G401 (cell line): ENCODE data around the gene NUFIP1. TPM values are rescaled to one million over a fixed set of nuclear protein-coding genes. Genes with fewer than 3 reads are reported as not detected.
"Not testable (repeated sequence)": the region's sequence is repeated elsewhere in the genome, so short reads cannot be mapped to it uniquely, and the experiment has no call there.

ENCODE experiments used
- DNase-seq: peaks from one replicate; pipeline ENCODE4 v3.0.0-alpha.2; 2015; ENCODE audit warnings: low spot score
- in situ Hi-C: cut with HindIII; loops from 2 replicates; pipeline ENCODE4 v1.10.0; 2016; ENCODE audit warnings: low sequenced_read_pairs, mixed read lengths
- total RNA-seq: library from RNA; depleted of rRNA; stranded (reverse); fragments of >200 nt; shearing (Covaris generic); gene quantifications from 2 replicates; pipeline ENCODE4 v1.2.3, GENCODE V29; 2014

NUFIP1 gene
- total RNA-seq, 1 experiment from 2014 or later = 10.1 TPM

GRCh38 chr13:44927968-44928367 is 61.3 kb downstream of the NUFIP1 start:
- in situ Hi-C loops = no loop called here
- DNase-seq = no peak

DNA sequence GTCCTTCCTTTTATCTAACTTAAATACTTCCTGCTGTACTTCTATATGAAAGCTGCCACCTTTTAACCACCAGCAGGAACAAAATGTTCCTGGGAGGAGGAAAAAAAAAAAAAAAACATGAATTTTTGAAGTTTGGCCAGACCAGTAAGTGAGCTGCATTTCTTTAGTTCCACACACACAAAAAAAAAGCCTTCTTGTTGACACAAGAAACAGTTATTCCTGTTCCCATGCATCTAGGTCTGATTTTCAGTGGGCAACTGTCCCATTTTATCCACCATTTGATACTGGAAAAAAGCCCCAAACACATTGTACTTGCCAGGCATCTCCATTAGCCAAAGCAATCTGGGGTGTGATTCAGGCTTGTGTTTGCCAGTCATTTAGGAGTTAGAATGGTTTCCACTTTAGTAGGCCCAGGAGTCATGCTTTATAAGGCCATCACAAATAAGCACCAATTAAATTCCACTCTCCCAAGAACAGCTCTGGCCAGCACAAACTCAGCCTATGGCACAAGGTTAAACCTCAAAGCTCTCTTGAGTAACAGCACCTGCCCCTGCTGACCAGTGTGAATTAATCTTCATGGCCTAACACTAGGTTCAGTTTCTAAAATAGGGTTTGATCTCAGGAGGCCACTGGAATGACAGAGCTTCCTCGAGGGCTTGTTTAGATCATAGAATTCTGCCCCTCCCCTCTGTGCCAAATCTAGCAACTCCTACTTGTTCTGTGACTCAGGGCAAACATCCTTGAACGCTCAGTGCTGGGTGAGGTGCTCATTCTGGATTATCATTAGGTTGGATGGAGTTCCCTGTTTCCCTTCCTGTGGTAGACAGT is 67.1 kb downstream of the NUFIP1 start:
- DNase-seq = no peak
- in situ Hi-C loops = no loop called here

GRCh38 chr13:44921246-44921877 is 67.9 kb downstream of the NUFIP1 start:
- in situ Hi-C loops = no loop called here

GRCh38 chr13:44920013-44920412 is 69.3 kb downstream of the NUFIP1 start:
- in situ Hi-C loops = no loop called here
- no peak for DNase-seq

More at GRCh38 chr13:44921246-44921877, 67.9 kb downstream of the NUFIP1 start:
- DNase-seq = no peak

- in situ Hi-C loops = no loop called here
- no peak for DNase-seq
Measured at GRCh38 chr13:44919104-44919804, 70.0 kb downstream of the NUFIP1 start.

GRCh38 chr13:44918326-44919103 is 70.8 kb downstream of the NUFIP1 start:
- in situ Hi-C loops = no loop called here
- DNase-seq = peak; percentile 89

DNA sequence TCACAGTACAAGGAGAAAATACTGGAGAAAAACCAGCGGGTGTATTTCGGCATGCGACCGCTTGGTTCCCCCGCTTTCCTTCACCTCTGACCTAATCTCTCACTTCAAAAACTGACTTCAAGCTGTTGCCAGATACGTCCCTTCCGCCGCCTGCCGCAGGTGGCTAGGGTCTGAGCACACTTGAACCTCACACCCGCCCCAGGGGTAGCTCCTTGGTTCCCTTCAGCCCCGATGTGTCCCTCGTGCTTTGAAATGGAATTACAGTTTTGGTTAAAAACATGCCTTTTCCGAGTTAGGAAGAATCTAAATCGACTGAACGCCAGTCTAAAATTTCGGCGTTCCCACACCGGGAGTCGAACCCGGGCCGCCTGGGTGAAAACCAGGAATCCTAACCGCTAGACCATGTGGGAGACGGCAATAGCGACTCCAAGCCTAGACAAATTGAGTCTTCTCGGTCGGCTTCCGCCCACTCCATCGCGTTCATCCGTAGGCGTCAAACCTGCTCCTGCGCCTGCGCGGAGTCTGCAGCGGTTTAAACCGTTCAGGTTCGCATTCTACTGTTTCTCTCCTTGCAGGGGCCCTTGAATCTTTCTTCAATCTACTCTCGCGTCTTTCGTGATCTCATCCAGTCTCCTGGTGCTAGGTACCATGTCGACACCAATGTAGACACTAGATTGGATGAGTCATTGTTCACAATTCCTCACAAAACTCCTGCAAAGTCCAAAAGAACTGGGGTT is 71.5 kb downstream of the NUFIP1 start:
- peak; percentile 97 for DNase-seq
- in situ Hi-C loops = no loop called here

DNA sequence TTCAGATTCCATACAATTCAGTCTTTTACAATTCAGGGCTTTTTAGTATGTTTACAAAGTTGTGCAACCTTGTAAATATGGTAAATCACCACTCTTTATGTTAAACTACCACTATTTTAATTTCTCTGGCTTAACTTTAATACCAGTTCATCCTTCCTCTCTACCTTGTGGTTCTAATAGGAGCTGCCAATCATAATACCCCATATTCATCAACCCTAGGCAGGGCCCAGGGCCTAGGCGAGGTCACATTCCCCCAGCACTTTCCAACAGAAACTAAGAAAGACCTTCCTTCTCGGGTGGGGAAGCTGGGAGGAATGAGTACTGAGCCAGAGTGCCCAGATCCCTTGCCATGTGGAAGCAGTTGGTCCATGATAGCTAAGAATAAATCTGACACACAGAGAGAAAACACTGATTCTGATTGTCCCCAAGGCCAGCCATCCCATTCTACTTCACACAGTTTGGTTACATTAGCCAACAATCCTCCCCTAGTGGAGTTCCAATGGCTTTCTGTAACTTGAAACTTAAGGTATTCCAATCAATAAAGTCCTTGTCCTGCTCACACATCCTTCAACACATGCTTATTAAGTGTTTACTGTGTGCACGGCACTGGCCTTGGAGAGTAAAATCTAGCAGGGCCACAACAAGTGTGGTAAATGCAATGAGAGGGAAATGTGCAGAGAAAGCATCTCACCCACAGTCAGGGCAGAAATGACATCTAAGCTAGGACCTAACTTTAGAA is 76.8 kb downstream of the NUFIP1 start:
- no peak for DNase-seq
- in situ Hi-C loops = no loop called here

DNA sequence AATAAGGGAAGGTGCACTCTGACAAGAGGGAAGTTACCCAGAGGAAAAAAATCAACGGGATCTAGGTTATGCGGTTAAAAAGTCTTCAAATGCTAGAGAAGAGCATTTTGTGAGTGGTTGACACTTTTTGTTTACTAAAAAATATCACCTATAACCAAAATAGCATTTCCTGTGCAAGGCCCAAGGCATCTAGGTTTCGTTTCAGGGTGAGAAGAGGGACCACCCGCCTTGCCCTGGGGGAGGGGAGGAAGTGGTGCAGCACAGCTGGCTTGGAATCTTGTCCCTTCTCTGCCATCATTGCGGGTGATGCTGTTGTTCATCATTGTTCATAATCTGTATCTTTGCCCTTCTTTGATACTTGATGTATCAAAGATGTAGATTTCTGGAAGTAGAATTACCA is 80.6 kb downstream of the NUFIP1 start:
- DNase-seq = no peak
- in situ Hi-C loops = no loop called here

DNA sequence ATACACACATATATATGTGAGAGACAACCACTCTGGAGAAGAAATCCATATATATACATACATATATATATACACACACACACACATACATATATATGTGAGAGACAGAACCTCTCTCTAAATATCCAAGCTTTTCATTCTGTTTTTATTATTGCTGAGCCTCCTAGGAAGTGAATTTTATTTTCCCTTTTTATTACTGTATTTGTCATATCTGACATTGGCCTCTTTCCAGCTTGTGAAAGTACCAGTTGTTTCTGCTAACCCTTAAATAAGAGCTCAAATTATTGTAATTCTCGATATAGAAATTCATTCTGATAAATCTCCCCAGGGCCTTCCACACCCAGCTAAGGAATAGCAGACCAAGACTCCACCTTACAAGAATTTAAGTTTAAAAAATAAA is 81.0 kb downstream of the NUFIP1 start:
- in situ Hi-C loops = no loop called here
- no peak for DNase-seq

DNA sequence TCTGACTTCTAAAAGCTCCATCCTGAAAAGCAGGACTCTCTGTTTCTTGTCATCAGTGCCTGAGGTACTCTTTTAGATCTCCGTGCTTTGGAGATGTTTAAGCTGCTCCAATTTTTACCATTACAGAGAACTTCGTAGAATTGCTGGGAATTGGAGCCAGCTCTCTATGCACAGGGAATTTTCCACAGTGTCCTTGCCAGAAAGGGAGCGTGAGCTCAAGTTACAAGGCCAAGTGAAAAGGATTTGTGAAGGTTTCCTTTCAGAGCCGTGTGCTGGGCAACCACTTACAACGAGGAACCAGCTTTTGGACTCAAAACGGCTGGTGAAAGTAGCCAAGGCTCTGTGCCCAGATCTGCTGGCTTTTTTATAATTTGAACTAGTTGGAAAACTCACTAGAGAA is 82.6 kb downstream of the NUFIP1 start:
- peak; percentile 38 for DNase-seq
- in situ Hi-C loops = no loop called here

GRCh38 chr13:44906230-44906629 is 83.0 kb downstream of the NUFIP1 start:
- no peak for DNase-seq
- in situ Hi-C loops = no loop called here

DNA sequence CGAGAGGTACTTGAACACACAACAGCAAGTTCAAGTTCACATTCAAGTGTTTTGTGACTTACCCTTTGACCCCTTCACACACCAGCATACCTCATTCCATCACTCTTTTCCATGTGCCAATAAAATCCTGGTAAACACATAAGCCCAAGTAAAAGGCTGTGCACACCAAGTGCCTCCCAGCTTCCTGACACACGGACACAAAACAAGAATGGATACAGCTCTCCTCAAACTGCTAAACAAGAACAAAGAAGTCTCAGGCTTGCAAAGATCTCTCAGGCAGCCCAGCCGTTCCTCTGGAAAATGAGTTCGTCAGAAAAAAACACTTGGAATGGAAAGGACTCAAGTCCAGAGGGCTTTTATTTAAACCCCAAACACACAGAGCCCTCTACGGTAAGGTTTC is 83.7 kb downstream of the NUFIP1 start:
- DNase-seq = no peak
- in situ Hi-C loops = no loop called here

DNA sequence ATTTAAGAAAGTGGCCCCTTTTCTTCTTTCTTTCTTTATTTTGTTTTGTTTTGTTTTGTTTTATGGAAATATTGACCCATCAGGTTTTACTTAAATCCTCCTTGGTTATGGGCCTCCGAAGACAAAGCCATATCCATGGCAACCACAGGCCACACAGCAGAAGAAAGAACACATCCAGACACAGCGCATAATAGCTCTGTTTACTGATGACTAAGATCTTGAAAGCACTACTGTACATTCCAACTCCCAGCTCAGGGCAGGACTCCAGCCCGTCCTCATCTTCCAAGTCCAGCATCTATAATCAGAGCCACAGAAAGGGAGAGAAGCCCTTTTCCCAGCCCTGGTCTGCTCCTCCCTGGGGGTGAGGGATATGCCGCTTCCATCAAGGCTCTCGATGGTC is 84.3 kb downstream of the NUFIP1 start:
- DNase-seq = no peak
- in situ Hi-C loops = no loop called here

DNA sequence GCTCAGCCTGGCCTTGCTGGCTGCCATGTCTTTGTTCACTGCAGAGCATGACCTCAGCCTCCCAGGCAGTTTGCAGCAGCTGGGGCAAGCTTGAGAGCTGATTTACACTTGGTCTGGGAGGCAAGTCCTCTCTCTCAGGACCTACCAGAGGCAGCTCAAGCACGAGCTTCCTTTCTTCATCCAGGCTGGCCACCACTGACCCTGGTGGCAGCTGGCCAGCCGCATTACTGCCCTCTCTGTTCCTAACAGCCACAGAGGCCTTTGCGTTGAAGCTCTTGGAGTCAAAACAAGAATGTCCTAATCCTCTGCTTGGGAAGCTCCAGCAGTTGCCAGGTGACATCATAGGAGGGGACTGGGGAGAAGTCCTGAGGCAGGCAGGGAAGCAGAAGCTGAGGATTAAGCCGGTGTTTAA is 85.7 kb downstream of the NUFIP1 start:
- in situ Hi-C loops = no loop called here
- DNase-seq = no peak

DNA sequence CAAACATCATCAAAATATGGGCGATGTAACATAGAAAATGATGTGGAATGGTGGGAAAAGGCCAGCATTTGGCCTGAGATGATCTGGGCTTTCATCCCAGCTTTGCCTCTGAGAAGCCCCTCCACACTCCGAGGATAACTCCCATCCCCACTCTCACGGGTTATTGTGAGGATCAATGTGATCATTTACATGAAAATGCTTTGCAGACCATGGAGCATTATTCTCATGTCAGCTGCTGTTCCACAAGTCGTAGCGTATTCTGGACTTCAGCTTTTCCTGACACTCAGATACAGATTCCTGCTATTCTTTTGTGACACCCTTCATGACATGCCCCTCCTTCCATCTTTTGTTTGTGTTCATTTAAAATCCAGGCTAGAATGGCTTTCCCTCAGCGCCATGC is 86.5 kb downstream of the NUFIP1 start:
- DNase-seq = no peak
- in situ Hi-C loops = no loop called here

- in situ Hi-C loops = no loop called here
- no peak for DNase-seq
Measured at GRCh38 chr13:44899967-44900366, 89.3 kb downstream of the NUFIP1 start.

DNA sequence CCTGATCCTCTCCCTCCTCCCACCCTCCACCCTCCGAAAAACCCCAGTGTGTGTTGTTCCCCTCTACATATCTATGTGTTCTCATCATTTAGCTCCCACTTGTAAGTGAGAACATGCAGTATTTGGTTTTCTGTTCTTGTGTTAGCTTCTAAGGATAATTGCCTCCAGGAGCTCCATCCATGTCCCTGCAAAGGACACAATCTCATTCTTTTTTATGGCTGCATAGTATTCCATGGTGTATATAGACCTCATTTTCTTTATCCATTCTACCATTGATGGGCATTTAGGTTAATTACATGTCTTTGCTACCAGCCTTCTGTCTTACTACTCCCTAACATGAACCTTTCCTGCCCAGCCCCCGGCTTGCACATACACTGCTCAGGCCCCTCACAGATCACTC is 91.0 kb downstream of the NUFIP1 start:
- DNase-seq, in situ Hi-C loops: not testable (repeated sequence)
